ENCODE data around the gene U2AF2. TPM values are rescaled to one million over a fixed set of nuclear protein-coding genes. Genes with fewer than 3 reads are reported as not detected.

U2AF2 gene
- polyA plus RNA-seq, 1 of the 3 experiments (the other 2 are of a cell fraction) = 321 TPM

DNA sequence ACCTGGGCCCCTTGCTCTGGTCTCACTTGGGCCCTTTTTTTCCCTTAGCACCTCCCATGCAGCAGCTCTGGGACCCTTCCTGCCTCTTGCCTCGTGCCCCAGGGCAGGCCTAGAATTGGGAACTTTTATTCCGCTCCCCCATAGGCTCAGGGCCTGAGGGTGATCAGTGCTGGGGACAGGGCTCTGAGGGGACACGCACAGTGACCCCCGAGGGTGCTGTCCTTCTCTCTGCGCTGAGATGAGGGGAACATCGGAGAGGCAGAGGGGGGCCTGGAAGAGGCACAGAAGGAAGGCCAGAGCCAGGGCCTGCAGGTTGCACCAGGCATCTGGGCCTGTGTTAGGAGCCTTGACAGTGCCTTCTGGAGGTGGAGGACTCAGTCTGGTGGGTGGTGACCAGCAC, 30.9 kb downstream of the U2AF2 start:
- no peak overlapping the region for H2AFZ ChIP-seq (ENCODE audit: low read depth)
- no peaks in the 10 kb centered on the region for H3K27me3 ChIP-seq (ENCODE audit: insufficient read depth)
- CTCF ChIA-PET = no interaction called here
- no peaks in the 10 kb centered on the region for H3K4me1 ChIP-seq (ENCODE audit: control insufficient read depth in 1 of 2, insufficient read depth in 2 of 2, low read depth in 1 of 2, low read length in 1 of 2)
- H3K9ac ChIP-seq = no peak overlapping the region
- no peaks in the 10 kb centered on the region for H3K9me3 ChIP-seq
- H3K27ac ChIP-seq (ENCODE audit: low read depth in 2 of 2, low read length in 1 of 2) = no peak overlapping the region
- H3K36me3 ChIP-seq (replicated peaks in 1 of 2; ENCODE audit: control insufficient read depth in 1 of 2, insufficient read depth in 2 of 2, low read length in 1 of 2) = peaks cover 16 to 57% of the 10 kb centered on the region in 2 experiments
- no peak for DNase-seq
- TF ChIP-seq MXI1 (IDR thresholded peaks at IDR 0.05; ENCODE audit: low read depth, low read length) = no peak
- TF ChIP-seq GATA2 (CRISPR knock-in tag; IDR thresholded peaks at IDR 0.05) = no peak
- TF ChIP-seq ELF1 (IDR thresholded peaks at IDR 0.05) = no peak
- TF ChIP-seq, protein P1, sequence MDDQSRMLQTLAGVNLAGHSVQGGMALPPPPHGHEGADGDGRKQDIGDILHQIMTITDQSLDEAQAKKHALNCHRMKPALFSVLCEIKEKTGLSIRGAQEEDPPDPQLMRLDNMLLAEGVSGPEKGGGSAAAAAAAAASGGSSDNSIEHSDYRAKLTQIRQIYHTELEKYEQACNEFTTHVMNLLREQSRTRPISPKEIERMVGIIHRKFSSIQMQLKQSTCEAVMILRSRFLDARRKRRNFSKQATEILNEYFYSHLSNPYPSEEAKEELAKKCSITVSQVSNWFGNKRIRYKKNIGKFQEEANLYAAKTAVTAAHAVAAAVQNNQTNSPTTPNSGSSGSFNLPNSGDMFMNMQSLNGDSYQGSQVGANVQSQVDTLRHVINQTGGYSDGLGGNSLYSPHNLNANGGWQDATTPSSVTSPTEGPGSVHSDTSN (IDR thresholded peaks at IDR 0.05) = no peak
- TF ChIP-seq TEAD4 (IDR thresholded peaks at IDR 0.05; ENCODE audit: borderline replicate concordance, insufficient read depth) = no peak
- TF ChIP-seq NFIC (IDR thresholded peaks at IDR 0.05; ENCODE audit: borderline replicate concordance) = no peak
- TF ChIP-seq RAD21 (IDR thresholded peaks at IDR 0.05; ENCODE audit: low read length) = no peak
- no peak for TF ChIP-seq POLR2AphosphoS5 (IDR thresholded peaks at IDR 0.05; ENCODE audit: low read depth, low read length)
- no peak for TF ChIP-seq FOSL2 (IDR thresholded peaks at IDR 0.05; ENCODE audit: borderline replicate concordance, low read depth)
- TF ChIP-seq, protein P2, sequence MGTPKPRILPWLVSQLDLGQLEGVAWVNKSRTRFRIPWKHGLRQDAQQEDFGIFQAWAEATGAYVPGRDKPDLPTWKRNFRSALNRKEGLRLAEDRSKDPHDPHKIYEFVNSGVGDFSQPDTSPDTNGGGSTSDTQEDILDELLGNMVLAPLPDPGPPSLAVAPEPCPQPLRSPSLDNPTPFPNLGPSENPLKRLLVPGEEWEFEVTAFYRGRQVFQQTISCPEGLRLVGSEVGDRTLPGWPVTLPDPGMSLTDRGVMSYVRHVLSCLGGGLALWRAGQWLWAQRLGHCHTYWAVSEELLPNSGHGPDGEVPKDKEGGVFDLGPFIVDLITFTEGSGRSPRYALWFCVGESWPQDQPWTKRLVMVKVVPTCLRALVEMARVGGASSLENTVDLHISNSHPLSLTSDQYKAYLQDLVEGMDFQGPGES (IDR thresholded peaks at IDR 0.05; ENCODE audit: low read depth, low read length) = no peak
- TF ChIP-seq FOXM1 (IDR thresholded peaks at IDR 0.05; ENCODE audit: low read depth) = no peak
- peaks cover 69% of the 10 kb centered on the region for H4K20me1 ChIP-seq (ENCODE audit: insufficient read depth)
- no peak overlapping the region for H3K4me2 ChIP-seq
- no peak overlapping the region for H3K4me3 ChIP-seq (ENCODE audit: low read depth in 2 of 2, low read length in 1 of 2)
- H3K9me2 ChIP-seq = no peaks in the 10 kb centered on the region
- no peaks in the 10 kb centered on the region for H3F3A ChIP-seq (replicated peaks; ENCODE audit: insufficient read depth)
- H3K79me2 ChIP-seq (ENCODE audit: insufficient read depth) = peaks cover 56% of the 10 kb centered on the region
- WGBS (ENCODE audit: low lambda C conversion rate) = 96% methylated on average over 6 of the region's 6 CpGs
- POLR2A ChIA-PET = no interaction called here

DNA sequence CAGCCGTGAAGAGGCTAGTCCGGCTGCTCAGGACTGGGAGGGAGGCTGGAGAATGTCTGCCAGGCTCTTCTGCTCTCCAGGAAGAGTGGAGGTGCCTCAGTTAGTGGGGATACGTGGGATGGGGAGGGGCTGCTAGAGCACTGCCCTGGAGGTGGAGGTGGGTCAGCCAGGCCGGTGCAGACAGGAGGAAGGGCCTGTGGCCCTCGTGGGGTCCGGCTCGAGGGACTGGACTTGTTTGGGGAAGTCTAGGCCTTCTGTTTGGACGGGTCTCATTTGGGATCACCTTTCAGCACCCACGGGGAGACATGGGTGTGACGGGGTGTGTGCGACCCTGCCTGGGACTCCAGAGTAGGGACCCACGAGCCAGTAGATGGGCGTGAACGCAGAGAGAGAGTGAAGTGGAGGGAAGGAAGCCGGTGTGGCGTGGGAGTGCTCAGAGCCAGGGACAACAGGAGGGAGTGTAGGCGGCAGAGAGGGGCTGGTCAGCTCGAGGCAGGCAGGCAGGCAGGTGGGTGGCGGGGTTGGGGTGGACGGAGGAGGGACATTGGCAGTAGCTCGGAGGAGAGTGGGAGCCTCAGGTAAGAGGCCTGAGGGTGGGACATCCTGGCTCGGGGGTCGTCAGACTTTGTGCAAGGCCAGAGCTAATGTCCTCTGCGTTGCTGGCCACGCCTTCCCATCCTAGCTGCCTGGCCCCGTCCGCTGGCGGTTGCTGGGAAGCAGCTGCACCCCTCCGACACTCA, 31.6 kb downstream of the U2AF2 start:
- Histone ChIP-seq H3K4me2 (no peak overlapping the region), H2AFZ (ENCODE audit: low read depth) (no peak overlapping the region), H3K9me3 (no peaks in the 10 kb centered on the region), H3K9ac (no peak overlapping the region), H3K79me2 (ENCODE audit: insufficient read depth) (peaks cover 49% of the 10 kb centered on the region), H3F3A (replicated peaks; ENCODE audit: insufficient read depth) (no peaks in the 10 kb centered on the region), H3K27me3 (ENCODE audit: insufficient read depth) (no peaks in the 10 kb centered on the region), H3K36me3 (replicated peaks in 1 of 2; ENCODE audit: control insufficient read depth in 1 of 2, insufficient read depth in 2 of 2, low read length in 1 of 2) (peaks cover 9 to 57% of the 10 kb centered on the region in 2 experiments), H3K27ac (ENCODE audit: low read depth in 2 of 2, low read length in 1 of 2) (no peak overlapping the region), H3K4me3 (ENCODE audit: low read depth in 2 of 2, low read length in 1 of 2) (no peak overlapping the region), H3K4me1 (ENCODE audit: control insufficient read depth in 1 of 2, insufficient read depth in 2 of 2, low read depth in 1 of 2, low read length in 1 of 2) (no peaks in the 10 kb centered on the region), H3K9me2 (no peaks in the 10 kb centered on the region), H4K20me1 (ENCODE audit: insufficient read depth) (peaks cover 62% of the 10 kb centered on the region)
- DNase-seq = no peak
- ChIA-PET CTCF (interaction anchor here (1.1 kb wide), 1 partner anchor 17 kb away, joined by 3 read pairs; no protein-coding TSS in a partner anchor), POLR2A (no interaction called here)
- WGBS (ENCODE audit: low lambda C conversion rate) = 94% methylated on average over 24 of the region's 29 CpGs
- no peak for TF ChIP-seq NRF1 (IDR thresholded peaks at IDR 0.05; ENCODE audit: low read depth, low read length)
- TF ChIP-seq NFIC (IDR thresholded peaks at IDR 0.05; ENCODE audit: borderline replicate concordance) = no peak
- TF ChIP-seq SIN3A (IDR thresholded peaks at IDR 0.05; ENCODE audit: borderline replicate concordance, low read depth, low read length) = no peak
- TF ChIP-seq RFX5 (IDR thresholded peaks at IDR 0.05; ENCODE audit: low read length) = no peak
- no peak for TF ChIP-seq POLR2AphosphoS5 (IDR thresholded peaks at IDR 0.05; ENCODE audit: low read depth, low read length)
- no peak for TF ChIP-seq CTCF (IDR thresholded peaks at IDR 0.05)
- no peak for TF ChIP-seq ELF1 (IDR thresholded peaks at IDR 0.05)
- no peak for TF ChIP-seq RXRA (IDR thresholded peaks at IDR 0.05; ENCODE audit: borderline replicate concordance, low read depth)
- no peak for TF ChIP-seq FOSL2 (IDR thresholded peaks at IDR 0.05; ENCODE audit: borderline replicate concordance, low read depth)
- TF ChIP-seq SMC3 (IDR thresholded peaks at IDR 0.05; ENCODE audit: low read depth, low read length) = no peak
- TF ChIP-seq RAD21 (IDR thresholded peaks at IDR 0.05; ENCODE audit: low read length) = no peak
- no peak for TF ChIP-seq TEAD4 (IDR thresholded peaks at IDR 0.05; ENCODE audit: borderline replicate concordance, insufficient read depth)
- no peak for TF ChIP-seq MEF2A (IDR thresholded peaks at IDR 0.05; ENCODE audit: borderline replicate concordance, low read depth)
- no peak for TF ChIP-seq TCF12 (IDR thresholded peaks at IDR 0.05)
- no peak for TF ChIP-seq TAF1 (IDR thresholded peaks at IDR 0.05; ENCODE audit: borderline replicate concordance, low read depth, low read length)
- TF ChIP-seq RCOR1 (IDR thresholded peaks at IDR 0.05; ENCODE audit: low read length) = no peak
- TF ChIP-seq, protein P3, sequence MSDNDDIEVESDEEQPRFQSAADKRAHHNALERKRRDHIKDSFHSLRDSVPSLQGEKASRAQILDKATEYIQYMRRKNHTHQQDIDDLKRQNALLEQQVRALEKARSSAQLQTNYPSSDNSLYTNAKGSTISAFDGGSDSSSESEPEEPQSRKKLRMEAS (IDR thresholded peaks at IDR 0.05; ENCODE audit: low read depth) = no peak
- no peak for TF ChIP-seq CHD2 (IDR thresholded peaks at IDR 0.05; ENCODE audit: low read length, partially characterized antibody)
- no peak for TF ChIP-seq FOXJ3 (CRISPR knock-in tag; IDR thresholded peaks at IDR 0.05)
